OCI-LY7 (cell line): ENCODE results near the gene GNB1L. TPM values are rescaled to one million over a fixed set of nuclear protein-coding genes. Genes with fewer than 3 reads are reported as not detected.

ENCODE experiments used
- BruUV-seq: library from RNA; stranded (reverse); fragments of 400-500 nt; replicated peaks from 2 replicates; lab custom pipeline; 2021; lab: Mats Ljungman, UMichigan
- CTCF ChIA-PET: fragments of 300-600 bp; sonication (Branson Sonifier 250); formaldehyde crosslinking; loops from one replicate; lab custom pipeline; 2022; ENCODE audit warnings: antibody characterized with exemption; ENCODE audit not compliant: unreplicated experiment; lab: Charles Lee
- POLR2A ChIA-PET: fragments of 300-600 bp; sonication (Branson Sonifier 250); formaldehyde crosslinking; loops from one replicate; lab custom pipeline; 2022; ENCODE audit warnings: antibody characterized with exemption; lab: Charles Lee
- DNase-seq: peaks from one replicate; pipeline ENCODE4 v3.0.0-alpha.2; 2015; ENCODE audit warnings: low spot score
- H2AFZ ChIP-seq: fragments of 200-600 bp; sonication (generic), shearing (Covaris generic); 2 replicates; pipeline ENCODE4 v1.6.1; 2014; ENCODE audit warnings: mild to moderate bottlenecking, antibody characterized with exemption, low read length, moderate library complexity
- H3K27ac ChIP-seq: fragments of 200-600 bp; sonication (generic); 2 replicates; pipeline ENCODE4 v1.5.1; 2014; ENCODE audit warnings: mixed run types, low read depth, mild to moderate bottlenecking, moderate library complexity, low read length, inconsistent platforms; ENCODE audit not compliant: poor library complexity, severe bottlenecking
- H3K36me3 ChIP-seq: fragments of 200-600 bp; sonication (generic); 2 replicates; pipeline ENCODE4 v1.6.1; 2014; ENCODE audit warnings: mild to moderate bottlenecking, antibody characterized with exemption, low read length, moderate library complexity, mixed read lengths; ENCODE audit not compliant: insufficient read depth
- H3K4me1 ChIP-seq: fragments of 200-600 bp; sonication (generic); 2 replicates; pipeline ENCODE4 v1.5.1; 2014; ENCODE audit warnings: mild to moderate bottlenecking, low read length; ENCODE audit not compliant: insufficient read depth, poor library complexity, severe bottlenecking
- H3K4me2 ChIP-seq: fragments of 200-600 bp; sonication (generic); 2 replicates; pipeline ENCODE4 v1.6.1; 2014; ENCODE audit warnings: mild to moderate bottlenecking, low read length
- H3K4me3 ChIP-seq: fragments of 200-600 bp; sonication (generic); 2 replicates; pipeline ENCODE4 v1.5.1; 2014; ENCODE audit warnings: mild to moderate bottlenecking, low read depth, low read length; ENCODE audit not compliant: poor library complexity, severe bottlenecking
- H3K79me2 ChIP-seq: fragments of 200-600 bp; sonication (generic); 2 replicates; pipeline ENCODE4 v1.6.1; 2016; ENCODE audit warnings: low read depth, mild to moderate bottlenecking, low read length, moderate library complexity, mixed read lengths; ENCODE audit not compliant: insufficient read depth
- H3K9me2 ChIP-seq: fragments of 200-600 bp; sonication (generic); 2 replicates; pipeline ENCODE4 v1.6.1; 2016; ENCODE audit warnings: mild to moderate bottlenecking, low read length, mixed read lengths; ENCODE audit not compliant: insufficient read depth
- H3K9me3 ChIP-seq: fragments of 200-600 bp; sonication (generic); 2 replicates; pipeline ENCODE4 v1.6.1; 2014; ENCODE audit warnings: mild to moderate bottlenecking, mixed run types, low read length, mixed read lengths
- H4K20me1 ChIP-seq: fragments of 200-600 bp; sonication (generic); 2 replicates; pipeline ENCODE4 v1.6.1; 2014; ENCODE audit warnings: mild to moderate bottlenecking, antibody characterized with exemption, low read length, moderate library complexity, mixed read lengths; ENCODE audit not compliant: insufficient read depth
- CTCF ChIP-seq: fragments of 200-600 bp; sonication (generic); conservative IDR thresholded peaks from 2 replicates; pipeline ENCODE4 v1.5.1; 2014; ENCODE audit warnings: mild to moderate bottlenecking, antibody characterized with exemption, low read length, moderate library complexity, mixed read lengths
- EZH2phosphoT487 ChIP-seq: fragments of 200-600 bp; sonication (generic); IDR thresholded peaks from 2 replicates; pipeline ENCODE4 v1.6.1; 2018; ENCODE audit warnings: low read depth, borderline replicate concordance, mild to moderate bottlenecking, mixed run types, antibody characterized with exemption, low read length, moderate library complexity, mixed read lengths
- intact Hi-C: fragments of 100-400 bp; cut with micrococcal nuclease; formaldehyde crosslinking; loops from one replicate; pipeline ENCODE4 v1.10.0; 2022; ENCODE audit not compliant: unreplicated experiment
- total RNA-seq, 2 experiments: library from RNA; depleted of rRNA in 1 of 2; stranded (reverse); fragments of >200 nt in 1 of 2; shearing (Covaris generic) in 1 of 2; gene quantifications; 2 replicates each; pipeline ENCODE4 v1.2.3, GENCODE V29; 2014 to 2022

Gene GNB1L
- total RNA-seq, 2 experiments from 2014 or later: 13.1 to 26.7 TPM

DNA sequence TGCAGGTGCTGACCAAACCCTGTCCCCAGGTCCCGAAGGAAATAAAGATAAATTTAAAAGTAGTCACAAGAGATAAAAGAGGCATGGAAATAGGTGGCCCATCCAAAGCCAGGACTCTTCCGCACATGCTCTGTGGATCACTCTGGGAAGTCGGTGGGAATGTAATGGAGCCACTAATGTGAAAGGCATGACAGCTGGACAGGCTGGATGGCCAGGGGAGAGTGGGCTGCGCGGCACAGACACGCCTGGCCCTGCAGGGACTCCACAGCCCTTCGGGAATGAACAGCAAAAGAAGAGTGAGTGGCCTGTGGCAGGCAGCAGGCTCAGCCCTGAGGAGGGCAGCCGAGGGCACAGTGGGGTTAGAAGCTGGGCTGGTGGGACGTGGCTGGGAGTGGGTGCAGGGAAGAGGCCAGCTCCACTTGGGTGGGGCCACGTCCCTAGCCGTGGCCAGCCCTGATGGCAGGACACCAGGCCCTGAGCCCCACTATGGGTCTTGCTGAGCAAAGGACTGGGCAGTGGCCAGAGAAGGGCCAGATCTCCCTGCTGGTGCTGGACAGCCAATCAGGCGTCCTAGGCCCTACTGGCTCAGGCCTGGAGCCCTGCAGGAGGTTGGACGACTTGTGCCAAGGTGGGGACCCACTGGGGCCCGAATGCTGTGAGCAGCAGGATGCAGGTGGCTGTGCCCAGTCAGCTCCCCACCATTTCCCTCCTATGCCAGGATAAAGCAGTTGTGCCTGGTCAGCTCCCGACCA, 31.3 kb upstream of the GNB1L start:
- no TSS peak for BruUV-seq
- Histone ChIP-seq H3K4me2 (peak overlapping the region; percentile 73), H4K20me1 (no peaks in the 10 kb centered on the region), H3K27ac (peak overlapping the region; percentile 91), H3K79me2 (peaks cover 31% of the 10 kb centered on the region), H3K4me1 (peaks cover 64% of the 10 kb centered on the region), H3K9me3 (no peaks in the 10 kb centered on the region), H3K9me2 (no peaks in the 10 kb centered on the region), H3K4me3 (peak overlapping the region; percentile 45), H3K36me3 (no peaks in the 10 kb centered on the region), H2AFZ (peak overlapping the region; percentile 8; the same call in 1 of the 2 replicates)
- DNase-seq: peak; percentile 33
- TF ChIP-seq EZH2phosphoT487 (no peak), CTCF (no peak)
- ChIA-PET CTCF (interaction anchor here (1.1 to 2.1 kb wide), 4 partner anchors 10 to 155 kb away, joined by 3 to 7 read pairs (median 6); no protein-coding TSS in a partner anchor), POLR2A (interaction anchor here (0.9 to 2.2 kb wide), 3 partner anchors 11 to 32 kb away, joined by 4 to 9 read pairs (median 4); partner anchors contain the start of genes GNB1L and RTL10)
- intact Hi-C loops: loop anchor here (2.0 kb wide), 1 partner anchor 57 kb away; no protein-coding TSS in a partner anchor

DNA sequence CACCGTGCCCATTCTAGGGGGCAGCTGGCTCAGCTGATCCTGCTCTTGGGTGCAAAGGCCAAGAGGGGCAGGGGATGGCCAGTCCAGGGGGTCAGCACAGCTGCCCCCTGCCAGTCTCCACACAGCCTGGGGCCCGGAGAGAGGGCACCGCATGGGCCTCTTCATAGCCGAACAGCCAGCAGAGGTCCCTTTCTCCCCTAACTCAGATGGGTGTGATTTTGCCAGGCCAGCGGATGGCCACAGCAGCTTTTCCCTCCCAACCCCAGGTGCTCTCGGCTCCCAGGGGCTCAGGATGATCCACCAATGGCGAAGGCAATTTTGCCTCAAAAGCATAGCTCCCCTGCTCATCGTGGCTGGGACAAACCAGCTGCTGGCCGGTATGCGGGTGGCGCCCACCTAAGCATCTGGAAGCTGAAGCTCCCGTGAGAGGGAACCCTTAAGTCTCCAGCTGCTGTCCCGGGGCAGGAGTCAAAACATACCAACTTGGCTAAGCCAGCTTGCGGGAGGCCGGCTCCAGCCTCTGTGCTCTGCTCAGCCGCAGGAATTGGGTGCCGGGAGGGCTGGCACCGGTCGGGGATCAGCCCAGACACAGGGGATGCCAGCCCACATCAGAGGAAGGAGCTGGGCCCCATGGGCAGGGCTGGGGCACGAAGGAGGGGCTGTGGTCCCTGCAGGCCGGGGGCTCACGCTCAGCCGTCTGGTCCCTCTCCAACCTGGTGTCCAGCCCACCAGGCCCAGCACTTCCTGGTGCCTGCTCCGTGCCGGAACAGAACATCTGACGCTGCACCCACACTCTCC, 30.5 kb upstream of the GNB1L start:
- BruUV-seq: no TSS peak
- ChIA-PET CTCF (no interaction called here), POLR2A (interaction anchor here (0.9 kb wide), 1 partner anchor 29 kb away, joined by 3 read pairs; no protein-coding TSS in a partner anchor)
- Histone ChIP-seq H3K9me2 (no peaks in the 10 kb centered on the region), H4K20me1 (no peaks in the 10 kb centered on the region), H3K36me3 (no peaks in the 10 kb centered on the region), H3K4me1 (peaks cover 55% of the 10 kb centered on the region), H3K79me2 (peaks cover 31% of the 10 kb centered on the region), H3K4me3 (no peak overlapping the region), H2AFZ (no peak overlapping the region), H3K27ac (peak overlapping the region; percentile 91), H3K4me2 (peak overlapping the region; percentile 73), H3K9me3 (no peaks in the 10 kb centered on the region)
- TF ChIP-seq CTCF (no peak), EZH2phosphoT487 (no peak)
- DNase-seq: no peak
- intact Hi-C loops: no loop called here
